ENCODE data around the gene IGF2BP3.

GRCh38 chr7:23490357-23491135 is 20.3 kb upstream of the IGF2BP3 start:
- TF ChIP-seq CTCF (optimal IDR thresholded peaks at IDR 0.05 in 1 of 3, IDR thresholded peaks at IDR 0.05 in 1 of 3, conservative IDR thresholded peaks at IDR 0.05 in 1 of 3; ENCODE audit: extremely low read depth in 1 of 3, insufficient read depth in 2 of 3, low read length in 3 of 3) = no peak
- TF ChIP-seq EZH2 (IDR thresholded peaks at IDR 0.05; ENCODE audit: low read length) = no peak

All from keratinocyte (primary cell).